Gastroesophageal sphincter (tissue), 4 donors: ENCODE results near the gene ABI1. TPM values are rescaled to one million over a fixed set of nuclear protein-coding genes. Genes with fewer than 3 reads are reported as not detected.

Source experiments
- ATAC-seq: fragments of 150-250 bp; one replicate; pipeline ENCODE4 v1.9.1; 2016; ENCODE audit warnings: mild to moderate bottlenecking, moderate library complexity
- H3K27ac ChIP-seq, 4 donors: fragments of 200-600 bp; sonication (generic) in 3 of 4; 1 replicate in 3 of 4; 2 replicates in 1 of 4; pipeline ENCODE4 v1.5.1; 2016 to 2019
- H3K27me3 ChIP-seq: fragments of 200-600 bp; sonication (generic); one replicate; pipeline ENCODE4 v1.5.1; 2019
- H3K36me3 ChIP-seq, 2 donors: fragments of 200-600 bp; sonication (generic); one replicate each; pipeline ENCODE4 v1.5.1; 2019; ENCODE audit warnings: control low read depth in 1 of 2
- H3K4me1 ChIP-seq, 3 donors: fragments of 200-600 bp; sonication (generic); 1 replicate in 2 of 3; 2 replicates in 1 of 3; pipeline ENCODE4 v1.5.1; 2016 to 2019; ENCODE audit warnings: control low read depth in 2 of 3
- H3K4me3 ChIP-seq, 2 donors: fragments of 200-600 bp; sonication (generic); one replicate each; pipeline ENCODE4 v1.5.1; 2019; ENCODE audit warnings: mild to moderate bottlenecking in 1 of 2, moderate library complexity in 1 of 2
- H3K9me3 ChIP-seq, 3 donors: fragments of 200-600 bp; sonication (generic); one replicate each; pipeline ENCODE4 v1.5.1; 2017 to 2019; ENCODE audit warnings: control low read depth in 2 of 3
- EP300 ChIP-seq: sonication (generic); formaldehyde crosslinking; IDR thresholded peaks from one replicate; pipeline ENCODE4 v1.6.1; 2017; ENCODE audit warnings: antibody characterized with exemption, mild to moderate bottlenecking
- POLR2A ChIP-seq, 2 donors: fragments of 450-650 bp; IDR thresholded peaks; one replicate each; pipeline ENCODE4 v1.6.1; 2017; ENCODE audit warnings: antibody characterized with exemption in 2 of 2, mild to moderate bottlenecking in 2 of 2, moderate library complexity in 1 of 2
- POLR2AphosphoS5 ChIP-seq: sonication (generic); formaldehyde crosslinking; IDR thresholded peaks from one replicate; pipeline ENCODE4 v1.6.1; 2017; ENCODE audit warnings: antibody characterized with exemption
- WGBS, 2 donors: methylation state at CpG; one replicate each; pipeline ENCODE4 v1.1.5; 2018; ENCODE audit warnings: low coverage in 1 of 2; 5-methylcytosine and 5-hydroxymethylcytosine counted together
- total RNA-seq, 4 donors: library from RNA; depleted of rRNA; stranded (reverse); fragments of >200 nt; gene quantifications; one replicate each; pipeline ENCODE4 v1.1.0, GENCODE V29; 2016
- TF ChIP-seq, protein P1 (sequence below), 4 experiments: fragments of 200-600 bp in 2 of 4; fragments of 450-650 bp in 2 of 4; sonication (generic) in 1 of 4; IDR thresholded peaks; one replicate each; pipeline ENCODE4 v1.5.1; 2017 to 2019; ENCODE audit warnings: antibody characterized with exemption in 4 of 4, mild to moderate bottlenecking in 2 of 4, moderate library complexity in 2 of 4

Gene ABI1
- total RNA-seq, 4 donors from 2014 or later: 46.4 to 70.9 (median 50.8) TPM

DNA sequence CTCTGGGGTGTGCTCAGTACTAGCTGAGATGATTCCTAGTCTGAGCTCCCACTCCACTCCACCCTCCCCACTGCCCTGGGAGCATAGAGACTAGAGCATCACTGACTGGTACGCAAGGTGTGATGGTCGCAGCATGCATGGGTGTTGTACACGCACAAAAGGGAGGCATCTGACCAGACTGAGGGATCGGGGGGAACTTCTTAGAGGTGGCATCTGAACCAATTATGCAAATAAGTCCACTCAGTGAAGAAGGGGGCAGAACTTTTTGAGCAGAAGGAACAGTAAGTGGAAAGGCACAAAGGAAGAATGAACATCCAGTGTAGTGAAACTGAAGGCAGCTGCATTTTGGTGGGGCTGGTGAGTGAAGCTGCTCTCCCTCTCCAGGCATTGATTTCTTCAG, 137.7 kb downstream of the ABI1 start:
- no peak overlapping the region for H3K27ac ChIP-seq
- no peak overlapping the region for H3K4me3 ChIP-seq
- H3K27me3 ChIP-seq: no peaks in the 10 kb centered on the region
- H3K36me3 ChIP-seq: peaks cover 0 to 77% of the 10 kb centered on the region in 2 donors
- 93 to 100% methylated on average over 1 to 4 of the region's 4 CpGs for WGBS, 2 donors
- H3K4me1 ChIP-seq: no peaks in the 10 kb centered on the region
- ATAC-seq: no peak
- TF ChIP-seq, protein P1, sequence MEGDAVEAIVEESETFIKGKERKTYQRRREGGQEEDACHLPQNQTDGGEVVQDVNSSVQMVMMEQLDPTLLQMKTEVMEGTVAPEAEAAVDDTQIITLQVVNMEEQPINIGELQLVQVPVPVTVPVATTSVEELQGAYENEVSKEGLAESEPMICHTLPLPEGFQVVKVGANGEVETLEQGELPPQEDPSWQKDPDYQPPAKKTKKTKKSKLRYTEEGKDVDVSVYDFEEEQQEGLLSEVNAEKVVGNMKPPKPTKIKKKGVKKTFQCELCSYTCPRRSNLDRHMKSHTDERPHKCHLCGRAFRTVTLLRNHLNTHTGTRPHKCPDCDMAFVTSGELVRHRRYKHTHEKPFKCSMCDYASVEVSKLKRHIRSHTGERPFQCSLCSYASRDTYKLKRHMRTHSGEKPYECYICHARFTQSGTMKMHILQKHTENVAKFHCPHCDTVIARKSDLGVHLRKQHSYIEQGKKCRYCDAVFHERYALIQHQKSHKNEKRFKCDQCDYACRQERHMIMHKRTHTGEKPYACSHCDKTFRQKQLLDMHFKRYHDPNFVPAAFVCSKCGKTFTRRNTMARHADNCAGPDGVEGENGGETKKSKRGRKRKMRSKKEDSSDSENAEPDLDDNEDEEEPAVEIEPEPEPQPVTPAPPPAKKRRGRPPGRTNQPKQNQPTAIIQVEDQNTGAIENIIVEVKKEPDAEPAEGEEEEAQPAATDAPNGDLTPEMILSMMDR (IDR thresholded peaks at IDR 0.05): no peak
- TF ChIP-seq EP300: no peak
- TF ChIP-seq POLR2AphosphoS5: no peak
- TF ChIP-seq POLR2A (IDR thresholded peaks at IDR 0.05): no peak
- H3K9me3 ChIP-seq: no peaks in the 10 kb centered on the region

- WGBS, 2 donors: 84 to 88% methylated on average over 4 to 6 of the region's 7 CpGs
- H3K4me3 ChIP-seq: no peak overlapping the region
- no peaks in the 10 kb centered on the region for H3K27me3 ChIP-seq
- no peaks in the 10 kb centered on the region for H3K4me1 ChIP-seq
- H3K27ac ChIP-seq: no peak overlapping the region
- peaks cover 0 to 79% of the 10 kb centered on the region in 2 donors for H3K36me3 ChIP-seq
- ATAC-seq: no peak
- TF ChIP-seq EP300: no peak
- TF ChIP-seq, protein P1 (IDR thresholded peaks at IDR 0.05): no peak
- no peaks in the 10 kb centered on the region for H3K9me3 ChIP-seq
Observed at GRCh38 chr10:26721561-26721960, 139.2 kb downstream of the ABI1 start.

DNA sequence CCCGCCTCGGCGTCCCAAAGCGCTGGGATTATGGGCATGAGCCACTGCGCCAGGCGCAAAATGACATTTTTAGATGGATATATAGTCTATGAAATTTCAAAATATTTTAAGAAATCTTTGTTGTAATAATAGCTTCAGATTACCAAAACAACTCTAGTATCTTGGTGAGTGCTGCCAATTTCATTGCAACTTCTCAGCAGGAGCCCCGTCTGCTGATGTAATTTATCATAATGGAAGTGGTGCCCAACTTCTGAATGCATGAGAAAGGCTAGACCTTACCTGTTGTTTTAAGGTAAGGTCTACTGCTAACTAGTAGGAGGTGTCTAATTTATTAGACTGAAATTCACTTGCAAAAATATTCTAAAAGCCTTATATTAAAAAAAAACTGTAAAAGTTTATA, 143.3 kb downstream of the ABI1 start:
- Histone ChIP-seq H3K9me3 (no peaks in the 10 kb centered on the region), H3K27me3 (no peaks in the 10 kb centered on the region), H3K4me3 (no peak overlapping the region), H3K36me3 (peaks cover 0 to 84% of the 10 kb centered on the region in 2 donors), H3K27ac (no peak overlapping the region), H3K4me1 (no peaks in the 10 kb centered on the region)
- ATAC-seq: no peak
- WGBS, 2 donors: 68 to 89% methylated on average over 7 of the region's 7 CpGs
- TF ChIP-seq POLR2A (IDR thresholded peaks at IDR 0.05) (no peak), POLR2AphosphoS5 (no peak), EP300 (no peak)
- TF ChIP-seq, protein P1 (IDR thresholded peaks at IDR 0.05): no peak

DNA sequence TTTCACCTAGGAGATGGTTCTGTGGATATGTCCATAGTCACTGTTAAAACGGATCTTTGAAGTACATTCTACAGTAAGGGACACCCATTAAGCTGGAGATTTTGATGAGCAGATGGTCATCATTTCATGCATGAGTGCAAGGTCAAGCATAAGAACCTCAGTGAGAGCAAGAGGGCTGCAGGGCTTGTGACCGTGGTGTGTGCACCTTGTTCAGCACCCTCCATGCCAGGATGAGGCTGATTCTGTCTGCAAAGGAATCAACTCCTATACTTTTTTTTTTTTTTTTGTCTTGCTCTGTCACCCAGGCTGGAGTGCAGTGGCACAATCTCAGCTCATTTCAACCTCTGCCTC, 145.6 kb downstream of the ABI1 start:
- Histone ChIP-seq H3K4me1 (no peaks in the 10 kb centered on the region), H3K36me3 (peaks cover 0 to 74% of the 10 kb centered on the region in 2 donors), H3K27ac (no peak overlapping the region), H3K27me3 (no peaks in the 10 kb centered on the region), H3K9me3 (no peaks in the 10 kb centered on the region), H3K4me3 (no peak overlapping the region)
- TF ChIP-seq POLR2AphosphoS5: no peak
- TF ChIP-seq POLR2A (IDR thresholded peaks at IDR 0.05): no peak
- TF ChIP-seq, protein P1 (IDR thresholded peaks at IDR 0.05): no peak
- TF ChIP-seq EP300: no peak
- 70 to 83% methylated on average over 2 of the region's 2 CpGs for WGBS, 2 donors
- no peak for ATAC-seq

DNA sequence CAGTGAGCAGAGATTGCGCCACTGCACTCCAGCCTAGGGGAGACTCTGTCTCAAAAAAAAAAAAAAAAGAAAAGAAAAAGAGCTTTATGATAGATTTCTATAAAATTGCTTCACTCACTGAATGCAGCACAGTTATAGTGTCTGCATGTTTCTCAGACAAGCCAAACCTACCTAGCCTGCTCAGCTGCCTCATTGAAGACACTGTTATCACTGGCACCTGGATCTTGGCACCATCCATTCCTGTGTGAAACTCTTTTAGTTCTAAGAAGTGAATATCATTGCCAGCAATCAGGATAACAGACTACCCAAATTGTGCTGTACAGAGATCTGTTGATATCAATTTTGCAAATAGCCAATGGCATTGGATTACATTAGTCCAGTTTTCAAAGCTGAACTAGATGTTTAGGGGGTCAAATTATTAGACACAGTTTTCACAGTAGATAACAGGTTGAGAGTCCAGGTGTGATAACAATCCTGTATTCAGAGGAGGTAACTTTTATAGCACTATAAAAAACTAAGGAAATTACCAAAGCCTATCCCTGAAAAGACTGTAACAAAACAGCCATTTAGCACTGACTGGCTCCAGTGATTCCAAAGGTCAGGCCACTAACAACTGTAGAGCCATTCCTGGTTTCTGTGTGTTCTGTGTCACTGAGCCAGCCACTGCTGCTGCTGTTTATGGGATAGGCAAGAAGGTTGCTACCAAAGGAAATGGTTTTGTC, 146.2 kb downstream of the ABI1 start:
- Histone ChIP-seq H3K4me3 (no peak overlapping the region), H3K36me3 (peaks cover 0 to 75% of the 10 kb centered on the region in 2 donors), H3K9me3 (no peaks in the 10 kb centered on the region), H3K4me1 (no peaks in the 10 kb centered on the region), H3K27ac (no peak overlapping the region), H3K27me3 (no peaks in the 10 kb centered on the region)
- ATAC-seq: no peak
- TF ChIP-seq POLR2AphosphoS5 (no peak), EP300 (no peak)
- WGBS, 2 donors: 83 to 86% methylated on average over 1 of the region's 1 CpG
